RCC 7860 (cell line): Measurements from ENCODE around the gene GABARAPL2.

ENCODE experiments used
- DNase-seq: peaks from one replicate; pipeline ENCODE4 v3.0.0-alpha.2; 2015; ENCODE audit warnings: low spot score
- FAIRE-seq: peaks from 2 replicates; lab custom pipeline; 2012; peaks lifted over from hg19 to GRCh38; lab: Jason Lieb, UNC

GABARAPL2 gene

DNA sequence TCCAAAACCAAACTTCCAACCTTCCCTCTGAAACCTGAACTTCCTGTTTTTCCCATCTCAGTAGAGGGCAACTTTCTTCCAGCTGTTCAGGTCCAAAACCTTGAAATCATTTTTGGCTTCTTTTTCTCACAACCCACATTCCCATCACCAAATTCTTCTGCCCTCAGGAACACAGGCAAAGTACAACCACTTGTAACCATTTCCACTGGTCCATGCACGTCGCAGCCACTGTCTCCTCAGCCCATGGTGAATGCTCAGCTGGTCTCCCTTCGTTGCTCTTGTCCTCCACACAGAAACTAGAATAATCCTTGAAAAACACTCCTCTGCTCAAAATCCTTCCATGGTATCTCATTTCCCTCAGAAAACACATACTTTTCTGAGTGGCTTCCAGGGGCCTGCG lies 60.6 kb downstream of the GABARAPL2 start:
- no peak for FAIRE-seq
- no peak for DNase-seq
